NCI-H748 treated with DMSO at 0.1 percent for 48 hours (cell line): Measurements from ENCODE around the gene ARHGAP45.

Experiments
- DNase-seq: peaks from one replicate; lab custom pipeline; 2025; lab: John Stamatoyannopoulos, UW

The ARHGAP45 gene

GRCh38 chr19:1054102-1055027 is 12.6 kb upstream of the ARHGAP45 start:
- no peak for DNase-seq

- DNase-seq, result no peak
Observed at GRCh38 chr19:1055028-1055425, 11.9 kb upstream of the ARHGAP45 start.

GRCh38 chr19:1055886-1056620 is 10.9 kb upstream of the ARHGAP45 start:
- DNase-seq, result no peak

GRCh38 chr19:1057176-1057855 is 9.7 kb upstream of the ARHGAP45 start:
- no peak for DNase-seq

- no peak for DNase-seq
Observed at GRCh38 chr19:1058112-1058511, 8.9 kb upstream of the ARHGAP45 start.

- DNase-seq, result no peak
Observed at GRCh38 chr19:1060689-1061088, 6.3 kb upstream of the ARHGAP45 start.

GRCh38 chr19:1061987-1062386 is 5.0 kb upstream of the ARHGAP45 start:
- DNase-seq, result no peak

GRCh38 chr19:1062387-1063029 is 4.5 kb upstream of the ARHGAP45 start:
- DNase-seq, result no peak

- no peak for DNase-seq
Observed at GRCh38 chr19:1063030-1063908, 3.7 kb upstream of the ARHGAP45 start.

- DNase-seq, result no peak
Observed at GRCh38 chr19:1063909-1064660, 2.9 kb upstream of the ARHGAP45 start.

- DNase-seq, result no peak
Observed at GRCh38 chr19:1064661-1065605, 2.0 kb upstream of the ARHGAP45 start.

GRCh38 chr19:1065606-1066109 is 1.3 kb upstream of the ARHGAP45 start:
- no peak for DNase-seq

GRCh38 chr19:1066251-1066747 is 668 bp upstream of the ARHGAP45 start:
- no peak for DNase-seq

GRCh38 chr19:1067341-1067957 is 482 bp downstream of the ARHGAP45 start:
- DNase-seq, result no peak

- DNase-seq, result no peak
Observed at GRCh38 chr19:1068009-1069001, 1.3 kb downstream of the ARHGAP45 start.

- DNase-seq, result no peak
Observed at GRCh38 chr19:1069009-1069779, 2.2 kb downstream of the ARHGAP45 start.
